BE2C (cell line): ENCODE measurements around the gene LDLRAD3.

ENCODE experiments used
- DNase-seq: peaks from one replicate; pipeline ENCODE4 v3.0.0-alpha.2; 2020
- H3K27me3 ChIP-seq: fragments of 250-450 bp; sonication (Bioruptor Pico); 2 replicates; pipeline ENCODE4 v1.5.1; 2020; ENCODE audit warnings: mild to moderate bottlenecking
- H3K36me3 ChIP-seq: fragments of 250-450 bp; sonication (Bioruptor Pico); 2 replicates; pipeline ENCODE4 v1.5.1; 2020; ENCODE audit warnings: mild to moderate bottlenecking
- H3K4me1 ChIP-seq: fragments of 250-450 bp; sonication (Bioruptor Pico); 2 replicates; pipeline ENCODE4 v1.5.1; 2020
- H3K4me3 ChIP-seq: 2 replicates; pipeline ENCODE4 v1.5.1; 2011; ENCODE audit warnings: low read depth, low read length
- H3K9me3 ChIP-seq: fragments of 250-450 bp; sonication (Bioruptor Pico); 2 replicates; pipeline ENCODE4 v1.5.1; 2020
- TF ChIP-seq, protein P1 (sequence below): IDR thresholded peaks from 2 replicates; pipeline ENCODE4 v1.5.1; 2012; ENCODE audit warnings: mild to moderate bottlenecking, low read depth, low read length

Gene LDLRAD3

DNA sequence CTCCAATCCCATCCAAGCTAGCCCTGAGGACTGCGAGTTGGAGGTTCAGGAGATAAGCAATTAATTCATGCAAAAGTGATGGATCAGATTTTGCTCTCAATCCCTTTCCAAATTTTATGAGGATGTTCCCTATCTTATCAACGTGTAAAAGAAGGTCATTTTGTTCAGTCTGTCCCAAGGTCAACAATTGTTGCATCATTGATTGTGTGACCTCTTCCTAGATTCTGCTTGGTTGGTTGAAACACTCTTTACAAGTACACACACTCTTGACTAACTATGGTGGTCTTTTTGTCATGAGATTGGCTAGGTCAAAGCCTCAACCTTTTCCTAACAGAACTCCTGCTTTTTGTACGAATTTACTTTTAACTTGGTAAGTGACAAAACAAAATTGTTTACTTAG, 303.6 kb downstream of the LDLRAD3 start:
- no peak for DNase-seq
- Histone ChIP-seq H3K36me3 (no peaks in the 10 kb centered on the region), H3K9me3 (no peaks in the 10 kb centered on the region), H3K4me1 (no peaks in the 10 kb centered on the region), H3K4me3 (no peak overlapping the region), H3K27me3 (no peaks in the 10 kb centered on the region)
- TF ChIP-seq, protein P1, sequence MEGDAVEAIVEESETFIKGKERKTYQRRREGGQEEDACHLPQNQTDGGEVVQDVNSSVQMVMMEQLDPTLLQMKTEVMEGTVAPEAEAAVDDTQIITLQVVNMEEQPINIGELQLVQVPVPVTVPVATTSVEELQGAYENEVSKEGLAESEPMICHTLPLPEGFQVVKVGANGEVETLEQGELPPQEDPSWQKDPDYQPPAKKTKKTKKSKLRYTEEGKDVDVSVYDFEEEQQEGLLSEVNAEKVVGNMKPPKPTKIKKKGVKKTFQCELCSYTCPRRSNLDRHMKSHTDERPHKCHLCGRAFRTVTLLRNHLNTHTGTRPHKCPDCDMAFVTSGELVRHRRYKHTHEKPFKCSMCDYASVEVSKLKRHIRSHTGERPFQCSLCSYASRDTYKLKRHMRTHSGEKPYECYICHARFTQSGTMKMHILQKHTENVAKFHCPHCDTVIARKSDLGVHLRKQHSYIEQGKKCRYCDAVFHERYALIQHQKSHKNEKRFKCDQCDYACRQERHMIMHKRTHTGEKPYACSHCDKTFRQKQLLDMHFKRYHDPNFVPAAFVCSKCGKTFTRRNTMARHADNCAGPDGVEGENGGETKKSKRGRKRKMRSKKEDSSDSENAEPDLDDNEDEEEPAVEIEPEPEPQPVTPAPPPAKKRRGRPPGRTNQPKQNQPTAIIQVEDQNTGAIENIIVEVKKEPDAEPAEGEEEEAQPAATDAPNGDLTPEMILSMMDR, result no peak

DNA sequence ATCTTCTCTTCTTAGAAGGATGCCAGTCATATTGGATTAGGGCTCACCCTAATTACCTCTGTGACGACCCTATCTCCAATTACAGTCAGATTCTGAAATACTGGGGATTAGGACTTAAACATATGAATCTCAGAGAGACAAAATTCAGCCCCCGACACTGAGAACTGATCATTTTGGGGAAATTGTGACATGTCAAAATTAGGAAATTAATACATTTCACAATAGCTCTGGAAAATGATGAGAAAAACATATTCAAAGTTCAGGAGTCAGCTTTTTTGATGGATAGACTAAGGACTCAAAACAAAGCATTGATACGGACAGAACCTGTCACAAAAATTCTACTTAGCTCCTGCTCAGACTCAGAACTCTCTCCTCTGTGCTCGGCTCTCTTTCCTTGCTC, 304.6 kb downstream of the LDLRAD3 start:
- H3K27me3 ChIP-seq, result no peaks in the 10 kb centered on the region
- TF ChIP-seq, protein P1, result no peak

DNA sequence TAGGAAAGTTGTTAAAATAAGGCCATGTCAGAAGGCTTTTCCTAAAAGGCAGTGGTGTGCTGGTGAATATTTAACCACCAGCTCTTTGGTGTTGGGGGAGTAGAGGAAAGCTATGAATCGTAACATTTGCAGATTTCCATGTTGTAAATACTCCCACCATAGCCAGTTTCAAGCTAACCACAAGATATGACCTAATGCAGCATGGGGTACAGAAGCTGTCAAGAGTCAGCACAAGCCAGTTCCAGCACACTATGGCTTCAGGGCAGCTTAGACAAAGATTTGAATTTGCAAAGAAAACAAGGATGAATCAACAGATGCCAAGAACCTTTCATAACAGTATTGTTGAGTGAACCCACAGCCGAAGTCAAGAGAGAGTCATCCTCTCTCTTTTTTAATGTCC, 305.4 kb downstream of the LDLRAD3 start:
- Histone ChIP-seq H3K4me1 (peaks cover 5% of the 10 kb centered on the region; the same call in 1 of the 2 replicates), H3K4me3 (no peak overlapping the region), H3K36me3 (no peaks in the 10 kb centered on the region), H3K9me3 (no peaks in the 10 kb centered on the region), H3K27me3 (no peaks in the 10 kb centered on the region)
- TF ChIP-seq, protein P1, result no peak
- DNase-seq, result no peak

More for the DNA sequence above, 304.6 kb downstream of the LDLRAD3 start:
- Histone ChIP-seq H3K9me3 (no peaks in the 10 kb centered on the region), H3K36me3 (no peaks in the 10 kb centered on the region), H3K4me1 (peaks cover under 1% of the 10 kb centered on the region; the same call in 1 of the 2 replicates), H3K4me3 (no peak overlapping the region)
- no peak for DNase-seq

DNA sequence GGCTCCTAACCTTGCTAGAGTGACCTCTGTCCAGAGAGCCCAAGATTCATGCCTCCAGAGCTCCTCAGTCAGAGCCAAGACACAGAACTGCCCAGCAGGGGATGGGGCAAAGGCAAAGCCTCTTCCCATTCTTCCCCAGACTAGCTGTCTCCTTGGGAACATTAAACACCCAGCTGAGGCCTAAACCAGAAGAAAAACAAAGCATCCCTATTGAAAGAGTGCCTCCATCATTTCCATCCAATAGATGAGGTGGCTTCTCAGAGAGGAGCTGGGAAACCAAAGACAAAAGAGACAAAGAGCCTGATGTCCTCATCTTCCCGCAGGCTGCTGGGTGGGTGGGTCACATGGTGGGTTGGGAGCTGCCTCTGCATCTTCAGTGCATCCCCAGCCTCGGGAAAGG, 308.0 kb downstream of the LDLRAD3 start:
- H3K9me3 ChIP-seq, result no peaks in the 10 kb centered on the region
- no peaks in the 10 kb centered on the region for H3K36me3 ChIP-seq
- TF ChIP-seq, protein P1, result no peak
- H3K27me3 ChIP-seq, result no peaks in the 10 kb centered on the region
- DNase-seq, result no peak
- H3K4me3 ChIP-seq, result no peak overlapping the region
- H3K4me1 ChIP-seq, result peaks cover 5% of the 10 kb centered on the region; the same call in 1 of the 2 replicates

DNA sequence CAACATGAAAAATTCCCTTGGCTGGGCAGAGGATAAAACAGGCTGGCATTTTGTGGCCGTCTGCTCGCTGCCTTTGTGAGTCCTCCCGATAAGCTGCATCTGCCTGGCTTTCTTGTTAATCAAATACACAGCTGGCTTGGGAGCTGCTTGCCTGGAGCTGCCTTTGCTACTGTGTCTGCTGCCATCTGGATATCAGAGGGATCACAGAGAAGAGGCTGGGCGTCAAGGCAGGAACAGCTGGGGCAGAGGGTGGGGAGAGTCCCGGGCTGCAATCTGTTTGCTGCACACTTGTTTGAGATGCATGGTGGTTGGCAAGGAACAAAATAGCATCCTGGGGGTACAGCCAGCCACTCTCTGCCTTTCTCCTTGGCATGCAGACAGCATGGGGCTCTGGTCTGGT, 309.4 kb downstream of the LDLRAD3 start:
- peak; percentile 80 for DNase-seq
- Histone ChIP-seq H3K9me3 (no peaks in the 10 kb centered on the region), H3K4me3 (no peak overlapping the region), H3K4me1 (peaks cover 5% of the 10 kb centered on the region; the same call in 1 of the 2 replicates), H3K27me3 (no peaks in the 10 kb centered on the region), H3K36me3 (no peaks in the 10 kb centered on the region)
- TF ChIP-seq, protein P1, result no peak

DNA sequence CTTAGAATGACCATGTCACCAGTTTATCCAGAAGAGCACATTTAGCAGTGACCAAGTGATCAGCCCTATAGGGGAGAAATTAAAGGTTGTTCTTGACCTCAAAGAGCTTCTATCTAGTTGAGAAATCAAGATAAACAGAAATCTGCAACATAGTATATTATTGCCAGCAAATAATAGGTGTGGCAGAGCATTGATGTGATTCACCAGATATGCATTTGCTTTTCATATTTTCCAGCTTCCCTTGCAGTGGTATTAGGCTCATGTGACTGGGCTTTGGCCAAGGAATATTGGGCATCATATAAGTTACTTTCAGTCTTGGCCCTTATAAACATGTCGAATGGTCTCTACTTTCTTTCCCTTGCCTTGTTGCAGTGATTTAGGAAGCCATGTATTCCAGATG, 310.9 kb downstream of the LDLRAD3 start:
- H3K4me3 ChIP-seq, result no peak overlapping the region
- TF ChIP-seq, protein P1, result no peak
- H3K9me3 ChIP-seq, result no peaks in the 10 kb centered on the region
- no peaks in the 10 kb centered on the region for H3K36me3 ChIP-seq
- peaks cover 5% of the 10 kb centered on the region; the same call in 1 of the 2 replicates for H3K4me1 ChIP-seq
- DNase-seq, result no peak
- no peaks in the 10 kb centered on the region for H3K27me3 ChIP-seq
